Tibial nerve (tissue), 4 donors: ENCODE results near the gene PTPRJ.

Experiments
- CTCF ChIP-seq, 5 experiments: fragments of 200-600 bp in 3 of 5; fragments of 450-650 bp in 2 of 5; sonication (generic) in 3 of 5; IDR thresholded peaks; one replicate each; pipeline ENCODE4 v1.5.1; 2016 to 2019; ENCODE audit warnings: antibody characterized with exemption in 5 of 5, mild to moderate bottlenecking in 3 of 5, moderate library complexity in 2 of 5
- EP300 ChIP-seq, 2 donors: sonication (generic); formaldehyde crosslinking; IDR thresholded peaks; one replicate each; pipeline ENCODE4 v1.6.1; 2017; ENCODE audit warnings: antibody characterized with exemption in 2 of 2, mild to moderate bottlenecking in 1 of 2
- POLR2A ChIP-seq, 2 donors: fragments of 450-650 bp; IDR thresholded peaks; one replicate each; pipeline ENCODE4 v1.6.1; 2017; ENCODE audit warnings: antibody characterized with exemption in 2 of 2, mild to moderate bottlenecking in 2 of 2, moderate library complexity in 2 of 2

DNA sequence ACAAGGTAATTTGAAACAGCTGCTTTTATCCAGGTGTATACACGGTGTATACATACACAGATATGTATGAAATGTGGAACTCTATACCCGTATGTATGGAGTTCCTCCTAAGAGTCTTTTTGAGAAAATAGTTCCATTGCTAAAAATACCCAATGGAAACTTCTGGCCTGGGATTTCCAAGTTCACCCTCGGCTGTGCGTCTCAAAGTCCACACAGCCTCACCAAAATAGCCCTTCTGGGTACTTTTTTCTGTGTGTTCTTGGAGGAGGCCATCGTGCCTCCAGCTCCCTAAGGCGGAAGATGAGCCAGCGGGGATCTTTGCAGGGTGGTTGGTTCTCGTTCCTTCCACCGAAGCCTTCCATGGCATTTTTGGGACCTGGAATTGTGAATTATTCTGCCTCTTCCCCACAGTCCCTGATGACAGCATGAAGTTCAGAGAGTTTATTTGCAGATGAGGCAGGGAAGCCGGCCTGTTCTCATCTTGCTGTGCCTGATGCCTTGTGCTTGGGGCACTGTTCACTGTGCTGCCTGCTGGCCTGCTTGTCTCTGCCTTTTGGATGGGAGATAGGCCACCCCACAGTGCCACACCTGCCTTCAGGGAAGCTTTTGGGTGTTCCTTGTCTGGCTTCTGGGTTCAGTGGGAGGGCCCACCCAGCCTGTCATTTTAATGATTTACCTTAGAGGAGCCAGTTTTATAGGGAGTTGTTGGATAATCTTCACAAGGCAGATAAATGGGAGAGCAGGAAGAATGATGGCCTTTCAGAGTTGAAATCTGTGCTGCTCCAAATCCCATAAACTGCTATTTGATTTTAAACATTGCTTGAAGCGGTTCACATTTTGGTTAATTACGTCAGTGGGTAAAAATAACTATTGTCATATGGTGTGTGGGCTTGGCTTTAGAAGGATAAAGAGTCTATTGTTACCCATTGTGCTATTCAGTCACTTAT is 123.5 kb downstream of the PTPRJ start:
- TF ChIP-seq CTCF (IDR thresholded peaks at IDR 0.05) (no peak), POLR2A (IDR thresholded peaks at IDR 0.05) (no peak), EP300 (IDR thresholded peaks at IDR 0.05) (peak in 1 of 2 donors; percentile 41)
